SH-SY5Y (cell line): ENCODE data around the gene KRT73.

ENCODE experiments used
- GATA2 ChIP-seq: IDR thresholded peaks from 2 replicates; pipeline ENCODE4 v1.6.1; 2011; ENCODE audit warnings: mild to moderate bottlenecking, low read depth, low read length
- GATA3 ChIP-seq: IDR thresholded peaks from 2 replicates; pipeline ENCODE4 v1.6.1; 2011; ENCODE audit warnings: low read depth, mild to moderate bottlenecking, low read length, moderate library complexity

- TF ChIP-seq GATA3 (no peak), GATA2 (no peak)
Observed at GRCh38 chr12:52617403-52617785, 965 bp downstream of the KRT73 start.
